ENCODE measurements around the gene ZNF101. TPM values are rescaled to one million over a fixed set of nuclear protein-coding genes. Genes with fewer than 3 reads are reported as not detected.

Gene ZNF101
- total RNA-seq, 1 donor from 2014 or later, result 13.1 TPM

DNA sequence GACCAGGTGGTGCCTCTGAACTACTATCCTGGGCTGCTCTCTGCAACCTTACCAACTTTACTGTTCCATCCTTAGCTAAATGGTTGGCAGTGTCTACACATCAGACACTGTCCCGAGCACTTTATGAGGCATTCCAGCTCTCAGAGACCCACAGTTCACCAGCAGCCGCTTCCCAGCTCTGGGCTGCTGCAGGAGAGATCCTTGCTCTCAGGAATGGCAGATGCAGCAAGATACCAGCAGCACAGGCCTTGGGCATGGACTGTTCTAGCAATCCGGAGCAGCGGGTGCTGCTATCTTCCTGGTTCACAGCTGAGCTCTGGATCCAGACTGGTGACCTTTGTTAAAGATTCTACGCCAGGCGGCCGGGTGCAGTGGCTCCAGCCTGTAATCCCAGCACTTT lies 37.3 kb upstream of the ZNF101 start:
- H3K36me3 ChIP-seq, result peaks cover 49% of the 10 kb centered on the region
- H3K9me3 ChIP-seq, result no peaks in the 10 kb centered on the region
- no peak for DNase-seq
- peaks cover 14% of the 10 kb centered on the region for H3K4me1 ChIP-seq
- ATAC-seq, result no peak
- intact Hi-C loops (cut with DNase I), result no loop called here
- no peak overlapping the region for H3K27ac ChIP-seq
- H3K4me3 ChIP-seq, result no peak overlapping the region
- TF ChIP-seq, protein P1, sequence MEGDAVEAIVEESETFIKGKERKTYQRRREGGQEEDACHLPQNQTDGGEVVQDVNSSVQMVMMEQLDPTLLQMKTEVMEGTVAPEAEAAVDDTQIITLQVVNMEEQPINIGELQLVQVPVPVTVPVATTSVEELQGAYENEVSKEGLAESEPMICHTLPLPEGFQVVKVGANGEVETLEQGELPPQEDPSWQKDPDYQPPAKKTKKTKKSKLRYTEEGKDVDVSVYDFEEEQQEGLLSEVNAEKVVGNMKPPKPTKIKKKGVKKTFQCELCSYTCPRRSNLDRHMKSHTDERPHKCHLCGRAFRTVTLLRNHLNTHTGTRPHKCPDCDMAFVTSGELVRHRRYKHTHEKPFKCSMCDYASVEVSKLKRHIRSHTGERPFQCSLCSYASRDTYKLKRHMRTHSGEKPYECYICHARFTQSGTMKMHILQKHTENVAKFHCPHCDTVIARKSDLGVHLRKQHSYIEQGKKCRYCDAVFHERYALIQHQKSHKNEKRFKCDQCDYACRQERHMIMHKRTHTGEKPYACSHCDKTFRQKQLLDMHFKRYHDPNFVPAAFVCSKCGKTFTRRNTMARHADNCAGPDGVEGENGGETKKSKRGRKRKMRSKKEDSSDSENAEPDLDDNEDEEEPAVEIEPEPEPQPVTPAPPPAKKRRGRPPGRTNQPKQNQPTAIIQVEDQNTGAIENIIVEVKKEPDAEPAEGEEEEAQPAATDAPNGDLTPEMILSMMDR (IDR thresholded peaks at IDR 0.05), result no peak
- H3K27me3 ChIP-seq (ENCODE audit: low read depth), result no peaks in the 10 kb centered on the region

DNA sequence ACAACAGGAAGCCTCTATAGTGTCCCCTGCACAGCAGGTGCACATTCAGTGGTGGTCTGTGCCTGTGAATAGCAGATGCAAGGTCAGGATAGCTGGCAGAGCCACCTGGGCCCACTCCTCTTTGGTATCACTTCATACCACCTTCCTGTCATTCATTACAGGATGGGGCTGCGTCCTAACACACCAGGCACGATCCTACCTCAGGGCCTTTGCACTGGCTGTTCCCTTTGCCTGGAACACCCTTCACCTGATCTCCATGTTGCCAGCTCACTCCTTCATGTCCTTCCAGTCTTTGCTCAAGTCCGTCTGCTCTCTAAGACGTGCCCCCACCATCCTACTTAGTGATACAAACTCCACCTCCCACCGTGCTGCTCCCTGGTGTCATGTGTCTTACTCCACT lies 36.0 kb upstream of the ZNF101 start:
- TF ChIP-seq, protein P1 (IDR thresholded peaks at IDR 0.05), result no peak
- no peaks in the 10 kb centered on the region for H3K9me3 ChIP-seq
- ATAC-seq, result no peak
- DNase-seq, result no peak
- peaks cover 7% of the 10 kb centered on the region for H3K4me1 ChIP-seq
- H3K4me3 ChIP-seq, result no peak overlapping the region
- peaks cover 62% of the 10 kb centered on the region for H3K36me3 ChIP-seq
- H3K27ac ChIP-seq, result no peak overlapping the region
- H3K27me3 ChIP-seq (ENCODE audit: low read depth), result no peaks in the 10 kb centered on the region
- intact Hi-C loops (cut with DNase I), result no loop called here

DNA sequence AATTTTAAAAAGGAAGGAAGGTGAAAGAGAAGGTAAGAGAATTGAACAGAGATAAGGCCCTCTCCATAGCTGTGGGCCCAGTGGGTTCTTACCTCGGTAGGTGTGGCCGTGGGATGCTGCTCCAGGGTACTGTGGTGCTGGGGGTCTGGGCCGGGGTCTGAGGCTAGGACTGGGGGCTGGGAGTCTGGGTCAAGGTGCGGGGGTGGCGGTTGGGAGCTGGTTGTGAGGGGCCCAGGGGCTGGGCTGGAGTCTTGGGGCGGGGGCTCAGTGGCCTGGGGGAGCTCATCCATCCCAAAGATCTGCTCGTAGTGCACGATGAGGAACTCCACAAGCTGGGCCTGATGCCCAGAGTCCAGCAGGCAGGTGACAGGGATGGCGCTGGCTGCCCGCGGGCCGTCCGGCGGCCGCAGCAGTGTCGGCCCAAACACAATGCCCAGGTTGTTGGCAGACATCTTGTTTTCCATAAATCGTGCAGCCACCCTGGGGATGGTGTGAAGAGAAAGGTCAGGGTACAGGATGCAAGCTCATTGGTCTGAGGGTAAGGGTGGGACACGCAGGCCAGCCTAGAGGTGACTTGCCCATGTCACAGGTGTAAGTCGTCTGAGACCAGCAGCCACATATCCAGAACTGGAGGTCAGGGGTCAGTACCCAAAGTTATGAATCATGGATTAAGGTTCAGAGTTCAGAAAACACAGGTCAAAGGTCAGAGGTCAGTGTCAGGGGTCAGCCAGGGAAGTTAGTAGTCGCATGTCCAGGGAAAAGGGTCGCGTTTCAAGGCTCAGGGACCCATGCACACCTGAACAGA lies 34.7 kb upstream of the ZNF101 start:
- intact Hi-C loops (cut with DNase I), result no loop called here
- no peak for ATAC-seq
- peaks cover 71% of the 10 kb centered on the region for H3K36me3 ChIP-seq

DNA sequence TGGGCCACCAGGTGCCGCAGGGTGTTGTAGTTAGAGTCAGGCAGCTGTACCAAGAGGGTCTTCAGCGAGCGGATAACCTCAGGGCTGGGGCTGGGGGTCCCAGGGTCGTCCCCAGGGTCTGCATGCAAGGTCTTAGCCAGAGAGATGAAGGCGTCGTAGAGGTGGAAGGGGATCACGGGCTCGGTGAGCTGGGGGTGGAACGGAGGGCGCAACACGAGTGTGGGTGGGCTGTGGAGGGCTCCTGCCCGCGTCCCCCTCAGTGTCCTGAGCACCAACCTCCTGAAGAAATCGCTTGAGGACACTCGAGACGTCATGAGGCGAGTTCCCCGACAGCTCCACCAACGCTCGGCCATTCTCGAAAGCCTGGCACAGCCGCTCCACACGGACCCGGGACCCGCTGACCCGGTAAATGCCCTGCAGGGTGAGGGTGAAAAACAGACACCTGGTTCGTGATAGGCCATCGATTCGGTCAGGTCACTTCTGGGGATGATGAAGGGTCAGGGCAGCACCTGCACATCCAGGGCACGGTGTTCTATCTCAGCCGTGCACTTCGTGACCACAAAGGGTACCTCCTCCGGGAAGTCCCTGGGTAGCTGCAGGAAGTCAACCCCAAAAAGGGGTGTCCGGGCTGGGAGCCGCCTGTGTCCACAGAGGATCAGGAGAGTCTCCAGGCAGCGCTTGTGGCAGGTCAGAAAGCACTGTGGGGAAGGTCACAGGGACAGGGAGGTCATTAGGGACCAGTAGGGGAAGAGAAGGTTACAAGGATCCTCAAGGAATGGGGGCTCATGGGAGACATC lies 33.9 kb upstream of the ZNF101 start:
- Histone ChIP-seq H3K27me3 (ENCODE audit: low read depth) (no peaks in the 10 kb centered on the region), H3K36me3 (peaks cover 77% of the 10 kb centered on the region), H3K27ac (no peak overlapping the region), H3K9me3 (no peaks in the 10 kb centered on the region), H3K4me1 (no peaks in the 10 kb centered on the region), H3K4me3 (no peak overlapping the region)
- ATAC-seq (no peak), DNase-seq (no peak)
- intact Hi-C loops (cut with DNase I), result no loop called here
- TF ChIP-seq, protein P1 (IDR thresholded peaks at IDR 0.05), result no peak

More for the DNA sequence above, 34.7 kb upstream of the ZNF101 start:
- TF ChIP-seq, protein P1 (IDR thresholded peaks at IDR 0.05), result no peak
- no peaks in the 10 kb centered on the region for H3K27me3 ChIP-seq (ENCODE audit: low read depth)
- DNase-seq, result no peak
- no peaks in the 10 kb centered on the region for H3K4me1 ChIP-seq
- no peak overlapping the region for H3K4me3 ChIP-seq
- no peaks in the 10 kb centered on the region for H3K9me3 ChIP-seq
- no peak overlapping the region for H3K27ac ChIP-seq

DNA sequence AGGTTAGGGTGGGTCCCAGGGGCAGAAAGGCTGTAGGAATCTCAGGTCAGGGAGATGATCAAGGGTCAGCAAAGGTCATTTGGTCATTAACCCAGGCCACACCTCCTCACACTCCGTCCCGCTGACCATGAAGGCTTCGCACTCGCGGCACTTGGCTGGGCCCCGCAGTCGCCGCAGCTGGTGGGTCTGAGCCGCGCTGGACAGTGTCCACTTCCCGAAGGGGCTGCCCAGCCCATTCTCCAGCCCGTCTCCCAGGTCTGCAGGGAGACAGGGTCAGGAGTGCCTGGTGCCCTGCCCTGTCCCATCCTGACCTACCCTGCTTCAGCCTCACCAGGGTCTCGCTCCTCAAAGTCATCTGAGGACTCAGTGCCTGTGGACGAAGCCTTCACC lies 33.3 kb upstream of the ZNF101 start:
- H3K4me1 ChIP-seq, result no peaks in the 10 kb centered on the region
- TF ChIP-seq, protein P1 (IDR thresholded peaks at IDR 0.05), result no peak
- no peaks in the 10 kb centered on the region for H3K9me3 ChIP-seq
- intact Hi-C loops (cut with DNase I), result no loop called here
- peaks cover 81% of the 10 kb centered on the region for H3K36me3 ChIP-seq
- ATAC-seq (no peak), DNase-seq (no peak)
- H3K27me3 ChIP-seq (ENCODE audit: low read depth), result no peaks in the 10 kb centered on the region
- no peak overlapping the region for H3K4me3 ChIP-seq
- H3K27ac ChIP-seq, result no peak overlapping the region

All from lower lobe of right lung (tissue), 2 donors.